MCF 10A (cell line): ENCODE results near the gene POLR1D. TPM values are rescaled to one million over a fixed set of nuclear protein-coding genes. Genes with fewer than 3 reads are reported as not detected.

Experiments
- BruUV-seq: library from RNA; stranded (reverse); fragments of 400-500 nt; replicated peaks from 2 replicates; lab custom pipeline; 2021; lab: Mats Ljungman, UMichigan
- CTCF ChIA-PET: fragments of 300-600 bp; sonication (Branson Sonifier 250); formaldehyde crosslinking; extraction: SDS; loops from one replicate; lab custom pipeline; 2021; ENCODE audit warnings: antibody characterized with exemption, inconsistent platforms; lab: Yijun Ruan, JAX
- POLR2A ChIA-PET: fragments of 300-600, 350-650 bp; sonication (Branson Sonifier 250); formaldehyde crosslinking; extraction: SDS; loops from one replicate; lab custom pipeline; 2020; ENCODE audit warnings: antibody characterized with exemption, inconsistent platforms; lab: Yijun Ruan, JAX
- DNase-seq: peaks from one replicate; pipeline ENCODE4 v3.0.0-alpha.2; 2018; ENCODE audit not compliant: unreplicated experiment
- H3K27ac Mint-ChIP-seq: one replicate; pipeline ENCODE4 v1.8.0; 2022; ENCODE audit warnings: mild to moderate bottlenecking, low read depth, mixed read lengths; ENCODE audit not compliant: unreplicated experiment
- H3K27me3 Mint-ChIP-seq: one replicate; pipeline ENCODE4 v1.8.0; 2022; ENCODE audit warnings: mixed read lengths; ENCODE audit not compliant: insufficient read depth, unreplicated experiment
- H3K36me3 Mint-ChIP-seq: one replicate; pipeline ENCODE4 v1.8.0; 2022; ENCODE audit warnings: mild to moderate bottlenecking, moderate library complexity, mixed read lengths; ENCODE audit not compliant: insufficient read depth, unreplicated experiment
- H3K4me1 Mint-ChIP-seq: one replicate; pipeline ENCODE4 v1.8.0; 2022; ENCODE audit warnings: mixed read lengths; ENCODE audit not compliant: insufficient read depth, unreplicated experiment
- H3K4me3 Mint-ChIP-seq: one replicate; pipeline ENCODE4 v1.8.0; 2022; ENCODE audit warnings: mild to moderate bottlenecking, moderate library complexity, mixed read lengths; ENCODE audit not compliant: unreplicated experiment
- H3K9me3 Mint-ChIP-seq: one replicate; pipeline ENCODE4 v1.8.0; 2022; ENCODE audit warnings: mixed read lengths; ENCODE audit not compliant: unreplicated experiment
- intact Hi-C: fragments of 100-400 bp; cut with micrococcal nuclease; formaldehyde crosslinking; loops from 2 replicates; pipeline ENCODE4 v1.14.1; 2022
- total RNA-seq: library from RNA; stranded (reverse); gene quantifications from 2 replicates; pipeline ENCODE4 v1.2.3, GENCODE V29; 2022
- TF ChIP-seq, protein P1 (sequence below): fragments of 200-600 bp; IDR thresholded peaks from one replicate; pipeline ENCODE4 v1.8.0; 2022; ENCODE audit warnings: antibody characterized with exemption, mild to moderate bottlenecking; ENCODE audit not compliant: unreplicated experiment

The POLR1D gene
- total RNA-seq, 1 experiment from 2014 or later, result 146 TPM

DNA sequence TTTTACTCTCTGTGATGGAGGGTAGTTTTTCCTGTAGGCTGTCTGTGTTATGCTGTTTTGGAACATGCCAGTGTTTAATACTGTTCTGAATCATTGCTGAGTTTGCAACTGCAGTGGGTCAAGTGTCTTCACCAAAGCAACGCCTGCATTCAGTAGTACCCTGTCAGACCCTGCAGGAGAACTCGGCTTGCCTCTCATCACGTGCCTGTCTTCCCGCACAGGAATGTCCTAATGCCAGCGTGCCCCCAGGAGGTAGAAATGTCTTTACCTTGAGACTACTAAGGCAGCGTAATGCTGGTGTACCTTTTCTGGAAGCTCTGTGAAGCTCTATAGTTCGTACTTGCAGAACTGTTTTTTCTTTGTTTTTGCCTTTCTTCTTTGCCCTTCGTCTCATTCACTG, 42.3 kb downstream of the POLR1D start:
- DNase-seq, result no peak
- intact Hi-C loops, result no loop called here
- no peaks in the 10 kb centered on the region for H3K27me3 Mint-ChIP-seq
- H3K4me1 Mint-ChIP-seq, result no peaks in the 10 kb centered on the region
- peaks cover 13% of the 10 kb centered on the region for H3K36me3 Mint-ChIP-seq
- CTCF ChIA-PET, result interaction anchor here (0.5 to 1.0 kb wide), 5 partner anchors 30 to 163 kb away, joined by 3 to 5 read pairs (median 4); no protein-coding TSS in a partner anchor
- no peak overlapping the region for H3K27ac Mint-ChIP-seq
- no TSS peak for BruUV-seq
- no peak overlapping the region for H3K4me3 Mint-ChIP-seq
- POLR2A ChIA-PET, result no interaction called here
- TF ChIP-seq, protein P1, sequence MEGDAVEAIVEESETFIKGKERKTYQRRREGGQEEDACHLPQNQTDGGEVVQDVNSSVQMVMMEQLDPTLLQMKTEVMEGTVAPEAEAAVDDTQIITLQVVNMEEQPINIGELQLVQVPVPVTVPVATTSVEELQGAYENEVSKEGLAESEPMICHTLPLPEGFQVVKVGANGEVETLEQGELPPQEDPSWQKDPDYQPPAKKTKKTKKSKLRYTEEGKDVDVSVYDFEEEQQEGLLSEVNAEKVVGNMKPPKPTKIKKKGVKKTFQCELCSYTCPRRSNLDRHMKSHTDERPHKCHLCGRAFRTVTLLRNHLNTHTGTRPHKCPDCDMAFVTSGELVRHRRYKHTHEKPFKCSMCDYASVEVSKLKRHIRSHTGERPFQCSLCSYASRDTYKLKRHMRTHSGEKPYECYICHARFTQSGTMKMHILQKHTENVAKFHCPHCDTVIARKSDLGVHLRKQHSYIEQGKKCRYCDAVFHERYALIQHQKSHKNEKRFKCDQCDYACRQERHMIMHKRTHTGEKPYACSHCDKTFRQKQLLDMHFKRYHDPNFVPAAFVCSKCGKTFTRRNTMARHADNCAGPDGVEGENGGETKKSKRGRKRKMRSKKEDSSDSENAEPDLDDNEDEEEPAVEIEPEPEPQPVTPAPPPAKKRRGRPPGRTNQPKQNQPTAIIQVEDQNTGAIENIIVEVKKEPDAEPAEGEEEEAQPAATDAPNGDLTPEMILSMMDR, result no peak
- H3K9me3 Mint-ChIP-seq, result no peaks in the 10 kb centered on the region

DNA sequence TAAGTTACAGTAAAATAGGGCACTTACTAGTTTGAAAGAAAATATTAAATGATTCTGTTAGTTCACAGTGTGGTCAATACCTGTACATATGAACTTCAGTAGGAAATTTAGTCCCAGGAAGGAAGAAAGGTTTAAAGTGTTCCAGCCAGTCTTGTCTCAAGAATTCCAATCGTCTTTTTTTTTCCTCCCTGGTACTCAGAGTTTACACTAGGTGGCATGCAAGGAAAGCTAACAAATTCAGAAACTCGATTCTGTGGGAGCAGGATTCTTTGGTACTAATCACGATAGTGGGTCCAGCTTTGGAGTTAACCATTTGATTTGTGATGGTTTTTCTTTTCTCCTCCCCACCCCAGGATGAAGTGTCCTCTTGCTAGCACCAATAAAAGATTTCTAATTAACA, 43.6 kb downstream of the POLR1D start:
- TF ChIP-seq, protein P1, result peak; percentile 31
- intact Hi-C loops, result loop anchor here (1.0 kb wide), 1 partner anchor 161 kb away; no protein-coding TSS in a partner anchor
- H3K36me3 Mint-ChIP-seq, result peaks cover 7% of the 10 kb centered on the region
- H3K27ac Mint-ChIP-seq, result no peak overlapping the region
- H3K27me3 Mint-ChIP-seq, result no peaks in the 10 kb centered on the region
- no peaks in the 10 kb centered on the region for H3K9me3 Mint-ChIP-seq
- no peak for DNase-seq
- no peaks in the 10 kb centered on the region for H3K4me1 Mint-ChIP-seq
- BruUV-seq, result no TSS peak
- H3K4me3 Mint-ChIP-seq, result no peak overlapping the region
- ChIA-PET CTCF (interaction anchor here (0.7 to 2.2 kb wide), 7 partner anchors 9 to 288 kb away, joined by 3 to 16 read pairs (median 6); no protein-coding TSS in a partner anchor), POLR2A (interaction anchor here (1.0 to 1.6 kb wide), 3 partner anchors 10 to 214 kb away, joined by 3 to 6 read pairs (median 5); partner anchors contain the start of gene POLR1D)

DNA sequence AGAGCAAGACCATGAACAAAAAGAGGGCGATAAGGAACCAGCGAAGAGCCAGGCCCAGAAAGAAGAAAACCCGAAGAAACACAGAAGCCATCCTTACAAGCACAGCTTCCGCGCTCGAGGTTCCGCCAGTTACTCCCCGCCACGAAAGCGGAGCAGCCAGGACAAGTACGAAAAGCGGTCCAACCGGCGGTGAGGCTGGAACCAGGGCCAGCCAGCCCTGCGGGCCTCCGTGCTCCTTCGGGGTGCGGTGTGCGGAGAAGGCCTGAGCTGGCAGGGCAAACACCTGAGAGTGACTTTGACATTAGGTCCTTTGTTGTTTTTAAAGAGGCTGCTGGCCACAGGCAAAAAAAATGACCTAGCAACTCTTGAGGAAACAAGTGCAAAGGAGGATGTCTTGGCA, 44.1 kb downstream of the POLR1D start:
- intact Hi-C loops, result loop anchor here (1.0 kb wide), 1 partner anchor 161 kb away; no protein-coding TSS in a partner anchor

DNA sequence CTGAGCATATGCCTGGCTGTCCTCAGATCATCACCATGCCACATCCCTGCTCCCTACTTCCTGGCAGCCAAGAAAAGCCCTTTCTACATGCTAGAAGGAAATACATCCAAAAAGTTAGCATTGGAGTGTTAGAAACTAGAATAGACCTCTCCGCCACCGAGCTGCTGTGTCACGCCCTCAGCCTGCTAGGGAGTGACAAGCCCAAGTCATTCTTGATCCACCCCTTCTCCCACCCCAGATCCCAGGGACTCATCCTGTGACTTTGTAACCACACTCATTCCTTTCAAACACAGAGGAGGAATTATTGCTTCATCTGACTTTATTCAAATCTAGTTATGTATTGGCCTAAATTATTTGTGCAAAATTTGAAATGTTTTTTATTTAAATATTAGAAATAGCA, 45.3 kb downstream of the POLR1D start:
- ChIA-PET POLR2A (interaction anchor here (0.6 kb wide), 1 partner anchor 36 kb away, joined by 3 read pairs; no protein-coding TSS in a partner anchor), CTCF (interaction anchor here (1.0 to 2.3 kb wide), 3 partner anchors 10 to 160 kb away, joined by 3 to 6 read pairs (median 4); no protein-coding TSS in a partner anchor)
- TF ChIP-seq, protein P1, result no peak
- peak overlapping the region; percentile 63 for H3K27ac Mint-ChIP-seq
- no peak for DNase-seq
- intact Hi-C loops, result no loop called here
- no peaks in the 10 kb centered on the region for H3K9me3 Mint-ChIP-seq
- H3K4me1 Mint-ChIP-seq, result no peaks in the 10 kb centered on the region
- H3K36me3 Mint-ChIP-seq, result no peaks in the 10 kb centered on the region
- H3K4me3 Mint-ChIP-seq, result no peak overlapping the region
- no peaks in the 10 kb centered on the region for H3K27me3 Mint-ChIP-seq
- BruUV-seq, result TSS peak; percentile 56

More for the DNA sequence above, 44.1 kb downstream of the POLR1D start:
- TF ChIP-seq, protein P1, result no peak
- Mint-ChIP-seq H3K27me3 (no peaks in the 10 kb centered on the region), H3K4me3 (no peak overlapping the region), H3K27ac (no peak overlapping the region), H3K36me3 (peaks cover 2% of the 10 kb centered on the region), H3K4me1 (no peaks in the 10 kb centered on the region), H3K9me3 (no peaks in the 10 kb centered on the region)
- POLR2A ChIA-PET, result interaction anchor here (0.6 to 1.6 kb wide), 4 partner anchors 27 to 215 kb away, joined by 3 to 5 read pairs (median 3); partner anchors contain the start of gene POLR1D
- CTCF ChIA-PET, result interaction anchor here (0.7 to 2.2 kb wide), 7 partner anchors 8 to 170 kb away, joined by 3 to 16 read pairs (median 6); no protein-coding TSS in a partner anchor
- no peak for DNase-seq
- no TSS peak for BruUV-seq
